Mesothelial cell of epicardium (in vitro differentiated cells): Measurements from ENCODE around the gene TMEM218. TPM values are rescaled to one million over a fixed set of nuclear protein-coding genes. Genes with fewer than 3 reads are reported as not detected.
A peak's percentile ranks its signal among the peaks of the same experiment; 100 is the strongest.
"Not testable (repeated sequence)": the region's sequence is repeated elsewhere in the genome, so short reads cannot be mapped to it uniquely, and the experiment has no call there.

ENCODE experiments used
- DNase-seq, 2 experiments: peaks; one replicate each; pipeline ENCODE4 v3.0.0; 2021; ENCODE audit warnings: low spot score in 2 of 2; ENCODE audit not compliant: unreplicated experiment in 2 of 2
- H3K27ac Mint-ChIP-seq: 2 replicates; pipeline ENCODE4 v1.8.0; 2021; ENCODE audit warnings: mixed read lengths
- H3K27me3 Mint-ChIP-seq: 2 replicates; pipeline ENCODE4 v1.8.0; 2021; ENCODE audit warnings: low read depth, mixed read lengths
- H3K36me3 Mint-ChIP-seq: 2 replicates; pipeline ENCODE4 v1.8.0; 2021; ENCODE audit warnings: mixed read lengths
- H3K4me1 Mint-ChIP-seq: 2 replicates; pipeline ENCODE4 v1.8.0; 2021; ENCODE audit warnings: mixed read lengths
- H3K4me3 Mint-ChIP-seq: 2 replicates; pipeline ENCODE4 v1.8.0; 2021; ENCODE audit warnings: mild to moderate bottlenecking, moderate library complexity, mixed read lengths
- H3K9me3 Mint-ChIP-seq: 2 replicates; pipeline ENCODE4 v1.8.0; 2021; ENCODE audit warnings: mixed read lengths
- CTCF ChIP-seq: fragments of 200-600 bp; sonication (generic); IDR thresholded peaks from one replicate; pipeline ENCODE4 v1.5.0; 2021; ENCODE audit warnings: antibody characterized with exemption; ENCODE audit not compliant: unreplicated experiment
- total RNA-seq: library from RNA; stranded (reverse); gene quantifications from 3 replicates; pipeline ENCODE4 v1.2.1, GENCODE V29; 2021

The TMEM218 gene
- total RNA-seq, 1 donor from 2014 or later = 23.7 TPM

GRCh38 chr11:125062931-125063428 lies 48.4 kb downstream of the TMEM218 start, which contains the start of gene SLC37A2:
TSS of gene SLC37A2 (plus strand) at chr11:125063305. CDS start at chr11:125063368, 63 bp downstream.
- Mint-ChIP-seq H3K4me3 (peak within 1 kb of the TSS; percentile 70), H3K27me3 (peaks cover 73% of the 10 kb centered on the region), H3K36me3 (no peaks in the 10 kb centered on the region), H3K9me3 (no peaks in the 10 kb centered on the region), H3K4me1 (no peaks in the 10 kb centered on the region), H3K27ac (no peak within 1 kb of the TSS)
- TF ChIP-seq CTCF = no peak
- DNase-seq = no peak

GRCh38 chr11:125062218-125062930 lies 49.1 kb downstream of the TMEM218 start:
- no peak overlapping the region for H3K27ac Mint-ChIP-seq
- DNase-seq = no peak
- peaks cover 70% of the 10 kb centered on the region for H3K27me3 Mint-ChIP-seq

GRCh38 chr11:125061281-125061680 lies 50.1 kb downstream of the TMEM218 start:
- no peak for DNase-seq
- peaks cover 64% of the 10 kb centered on the region for H3K27me3 Mint-ChIP-seq
- no peak overlapping the region for H3K4me3 Mint-ChIP-seq
- no peaks in the 10 kb centered on the region for H3K4me1 Mint-ChIP-seq
- TF ChIP-seq CTCF = no peak
- H3K36me3 Mint-ChIP-seq = no peaks in the 10 kb centered on the region
- no peak overlapping the region for H3K27ac Mint-ChIP-seq
- H3K9me3 Mint-ChIP-seq = no peaks in the 10 kb centered on the region

More at GRCh38 chr11:125062218-125062930, 49.1 kb downstream of the TMEM218 start:
- no peak for TF ChIP-seq CTCF
- peak overlapping the region; percentile 70 for H3K4me3 Mint-ChIP-seq
- H3K4me1 Mint-ChIP-seq = no peaks in the 10 kb centered on the region
- no peaks in the 10 kb centered on the region for H3K9me3 Mint-ChIP-seq
- H3K36me3 Mint-ChIP-seq = no peaks in the 10 kb centered on the region

- no peaks in the 10 kb centered on the region for H3K9me3 Mint-ChIP-seq
- peaks cover 32% of the 10 kb centered on the region for H3K27me3 Mint-ChIP-seq
- no peak overlapping the region for H3K27ac Mint-ChIP-seq
- no peaks in the 10 kb centered on the region for H3K4me1 Mint-ChIP-seq
- no peak for DNase-seq
- TF ChIP-seq CTCF = no peak
- no peak overlapping the region for H3K4me3 Mint-ChIP-seq
- no peaks in the 10 kb centered on the region for H3K36me3 Mint-ChIP-seq
Observed at GRCh38 chr11:125057693-125058016, 53.8 kb downstream of the TMEM218 start.

GRCh38 chr11:125056931-125057692 lies 54.3 kb downstream of the TMEM218 start:
- no peak for DNase-seq
- H3K4me1 Mint-ChIP-seq = no peaks in the 10 kb centered on the region
- H3K27me3 Mint-ChIP-seq = peaks cover 26% of the 10 kb centered on the region
- H3K4me3 Mint-ChIP-seq = no peak overlapping the region
- no peaks in the 10 kb centered on the region for H3K9me3 Mint-ChIP-seq
- H3K27ac Mint-ChIP-seq = no peak overlapping the region
- H3K36me3 Mint-ChIP-seq = no peaks in the 10 kb centered on the region
- TF ChIP-seq CTCF = no peak

- H3K9me3 Mint-ChIP-seq, H3K4me1 Mint-ChIP-seq, H3K36me3 Mint-ChIP-seq, H3K4me3 Mint-ChIP-seq, H3K27ac Mint-ChIP-seq, DNase-seq: not testable (repeated sequence)
- peaks cover 16% of the 10 kb centered on the region for H3K27me3 Mint-ChIP-seq
Observed at GRCh38 chr11:125056111-125056510, 55.3 kb downstream of the TMEM218 start.
